Right cardiac atrium (tissue), 5 donors: ENCODE results near the gene MXI1. TPM values are rescaled to one million over a fixed set of nuclear protein-coding genes. Genes with fewer than 3 reads are reported as not detected.

ENCODE experiments used
- ATAC-seq, 2 donors: fragments of 200-7000 bp; cut with Tn5 transposase; one replicate each; pipeline versions ENCODE4 v1.8.0 to v1.9.1; 2020; ENCODE audit warnings: moderate library complexity in 2 of 2, mild to moderate bottlenecking in 1 of 2
- DNase-seq, 3 donors: peaks; one replicate each; pipeline ENCODE4 v3.0.0-alpha.2; 2020
- H3K27ac ChIP-seq: one replicate; pipeline ENCODE4 v1.5.1; 2013; ENCODE audit warnings: mild to moderate bottlenecking, low read length, control low read depth, moderate library complexity
- H3K27me3 ChIP-seq: one replicate; pipeline ENCODE4 v1.6.1; 2013; ENCODE audit not compliant: control insufficient read depth, insufficient read depth
- H3K4me1 ChIP-seq: one replicate; pipeline ENCODE4 v1.6.1; 2013; ENCODE audit warnings: low read length; ENCODE audit not compliant: control insufficient read depth, insufficient read depth
- H3K4me3 ChIP-seq: one replicate; pipeline ENCODE4 v1.5.1; 2013; ENCODE audit warnings: low read length, control low read depth
- H3K9me3 ChIP-seq: one replicate; pipeline ENCODE4 v1.6.1; 2013; ENCODE audit warnings: low read length; ENCODE audit not compliant: control insufficient read depth
- WGBS: extraction: QIAGEN DNeasy Blood & Tissue Kit; methylation state at CpG from one replicate; pipeline ENCODE4 v1.1.7; 2013; 5-methylcytosine and 5-hydroxymethylcytosine counted together
- intact Hi-C, 4 donors: fragments of 100-400 bp; cut with DNase I; formaldehyde crosslinking; loops; one replicate each; pipeline versions ENCODE4 v1.11.0 to v1.14.0; 2022 to 2023
- polyA plus RNA-seq: library from polyadenylated mRNA; stranded (reverse); fragments of 200-250 nt; gene quantifications from one replicate; pipeline ENCODE4 v1.2.3, GENCODE V29; 2013
- total RNA-seq, 4 donors: library from RNA; stranded (reverse); fragmentation: NEBNext Ultra II Directional; extraction: Animal tissue kit (Norgen Biotek cat#: 25700); gene quantifications; one replicate each; pipeline ENCODE4 v1.2.1, GENCODE V29; 2021
- donor health status: healthy with polysubstance abuse.
- donor health status: DM: no; HTN: yes; CAD: no.
- donor health status: DM: no; HTN: no; CAD: no.
- donor health status: DM: no; HTN: yes; CAD: no; lungs with severe emphysema.
- donor health status: DM: yes; HTN: yes; CAD: no.

The MXI1 gene
- total and polyA plus RNA-seq, 5 donors = 35.5 to 91.3 (median 59.7) TPM

DNA sequence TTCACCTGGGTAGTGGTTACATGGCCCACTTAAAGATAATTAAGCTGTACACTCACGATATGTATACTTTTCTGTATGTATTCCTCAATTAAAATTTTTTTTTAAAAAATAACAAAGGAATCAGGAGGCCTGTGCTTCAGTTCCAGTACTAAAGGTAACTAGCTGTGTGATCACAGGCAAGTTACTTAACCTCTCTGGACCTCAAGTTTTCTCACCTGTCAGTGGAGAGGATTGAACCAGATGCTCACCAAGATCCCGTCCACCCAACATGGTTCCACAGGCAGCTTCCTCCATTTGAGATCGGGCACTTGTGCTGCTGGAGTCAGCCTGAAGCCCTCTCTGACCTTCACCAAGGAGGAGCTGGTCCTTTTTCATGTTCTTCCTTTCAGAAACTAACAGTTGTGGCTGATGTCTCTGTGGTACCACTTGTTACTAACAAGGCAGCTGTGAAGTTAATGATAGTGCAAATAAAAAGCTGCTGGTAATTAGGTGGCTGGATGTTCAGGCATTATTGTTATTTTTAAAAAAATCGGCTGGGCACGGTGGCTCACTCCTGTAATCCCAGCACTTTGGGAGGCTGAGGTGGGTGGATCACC is 126.8 kb downstream of the MXI1 start:
- intact Hi-C loops = no loop called here
- WGBS = 70% methylated on average over 5 of the region's 5 CpGs

GRCh38 chr10:110335314-110336064 is 128.1 kb downstream of the MXI1 start:
- intact Hi-C loops = no loop called here
- Histone ChIP-seq H3K4me3 (no peak overlapping the region), H3K9me3 (no peaks in the 10 kb centered on the region), H3K27me3 (no peaks in the 10 kb centered on the region), H3K27ac (no peak overlapping the region), H3K4me1 (no peaks in the 10 kb centered on the region)
- WGBS = 67% methylated on average over 7 of the region's 7 CpGs
- DNase-seq (no peak), ATAC-seq (no peak)

More for the DNA sequence above, 126.8 kb downstream of the MXI1 start:
- Histone ChIP-seq H3K4me1 (no peaks in the 10 kb centered on the region), H3K4me3 (no peak overlapping the region), H3K9me3 (no peaks in the 10 kb centered on the region), H3K27me3 (no peaks in the 10 kb centered on the region), H3K27ac (no peak overlapping the region)
- DNase-seq (no peak), ATAC-seq (no peak)

DNA sequence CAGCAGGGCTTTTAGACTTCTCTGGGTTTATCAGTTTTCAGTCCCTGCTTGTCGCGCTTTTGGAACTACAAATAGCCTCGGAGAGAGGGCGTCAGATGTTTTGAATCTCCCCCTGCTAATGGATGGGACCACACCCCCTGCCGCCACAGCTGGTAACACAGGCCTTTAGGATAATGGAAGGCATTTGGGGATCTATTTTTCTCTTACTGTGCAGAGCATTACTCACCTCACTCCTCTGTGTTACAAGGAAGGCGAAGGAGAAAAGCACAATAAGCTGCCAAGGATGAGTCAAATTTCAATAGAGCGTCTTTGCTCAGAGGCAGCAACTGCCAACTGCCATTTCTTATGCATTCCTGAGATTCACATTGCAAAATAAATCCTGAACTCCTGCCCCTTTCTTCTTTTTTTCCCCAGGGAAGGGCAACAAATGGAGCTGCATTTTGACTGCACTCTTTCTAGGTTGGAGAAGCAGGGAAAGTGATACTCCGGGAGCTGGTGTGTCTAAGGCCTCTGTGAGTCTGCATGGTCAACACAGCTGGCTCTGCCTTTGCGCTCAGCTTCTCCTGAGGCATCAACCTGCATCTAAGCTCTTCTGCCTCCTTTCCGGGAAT is 128.8 kb downstream of the MXI1 start:
- DNase-seq = no peak
- intact Hi-C loops = no loop called here
- Histone ChIP-seq H3K27ac (no peak overlapping the region), H3K4me3 (no peak overlapping the region), H3K27me3 (no peaks in the 10 kb centered on the region), H3K9me3 (no peaks in the 10 kb centered on the region), H3K4me1 (no peaks in the 10 kb centered on the region)
- ATAC-seq = peak in 1 of 2 donors; percentile 51
- WGBS = 43% methylated on average over 10 of the region's 10 CpGs

Other genes starting within 250 kb of the MXI1 start
- 100 to 1,000 TPM; 113 to 146 (median 124) TPM for gene ADD3, start 199.6 kb upstream of the MXI1 start, total RNA-seq
- gene ADD3, start 199.6 kb upstream of the MXI1 start, polyA plus RNA-seq = 47.4 TPM
- gene SMNDC1, start 97.3 kb downstream of the MXI1 start, total RNA-seq = 10 to 100 TPM; 21.9 to 24.3 (median 22.8) TPM
- gene SMNDC1, start 97.3 kb downstream of the MXI1 start, polyA plus RNA-seq = 10.1 TPM